ENCODE data around the gene DUSP2. TPM values are rescaled to one million over a fixed set of nuclear protein-coding genes. Genes with fewer than 3 reads are reported as not detected.

DUSP2 gene
- total RNA-seq, 4 donors from 2014 or later = 2.2 to 8.4 (median 2.4) TPM

- DNase-seq = no peak
- Histone ChIP-seq H3K4me1 (peaks cover 5 to 27% of the 10 kb centered on the region in 2 donors), H3K4me3 (replicated peaks in 1 of 3) (no peak overlapping the region), H3K36me3 (no peaks in the 10 kb centered on the region), H3K9me3 (no peaks in the 10 kb centered on the region), H3K27ac (no peak overlapping the region), H3K27me3 (no peaks in the 10 kb centered on the region)
- intact Hi-C loops (cut with DNase I) = no loop called here
- 80 to 91% methylated on average over 14 of the region's 14 CpGs for WGBS, 2 donors
- no peak for TF ChIP-seq POLR2A (IDR thresholded peaks at IDR 0.05)
- TF ChIP-seq, protein P1, sequence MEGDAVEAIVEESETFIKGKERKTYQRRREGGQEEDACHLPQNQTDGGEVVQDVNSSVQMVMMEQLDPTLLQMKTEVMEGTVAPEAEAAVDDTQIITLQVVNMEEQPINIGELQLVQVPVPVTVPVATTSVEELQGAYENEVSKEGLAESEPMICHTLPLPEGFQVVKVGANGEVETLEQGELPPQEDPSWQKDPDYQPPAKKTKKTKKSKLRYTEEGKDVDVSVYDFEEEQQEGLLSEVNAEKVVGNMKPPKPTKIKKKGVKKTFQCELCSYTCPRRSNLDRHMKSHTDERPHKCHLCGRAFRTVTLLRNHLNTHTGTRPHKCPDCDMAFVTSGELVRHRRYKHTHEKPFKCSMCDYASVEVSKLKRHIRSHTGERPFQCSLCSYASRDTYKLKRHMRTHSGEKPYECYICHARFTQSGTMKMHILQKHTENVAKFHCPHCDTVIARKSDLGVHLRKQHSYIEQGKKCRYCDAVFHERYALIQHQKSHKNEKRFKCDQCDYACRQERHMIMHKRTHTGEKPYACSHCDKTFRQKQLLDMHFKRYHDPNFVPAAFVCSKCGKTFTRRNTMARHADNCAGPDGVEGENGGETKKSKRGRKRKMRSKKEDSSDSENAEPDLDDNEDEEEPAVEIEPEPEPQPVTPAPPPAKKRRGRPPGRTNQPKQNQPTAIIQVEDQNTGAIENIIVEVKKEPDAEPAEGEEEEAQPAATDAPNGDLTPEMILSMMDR (IDR thresholded peaks at IDR 0.05) = no peak
Observed at GRCh38 chr2:96150791-96151594, 5.8 kb upstream of the DUSP2 start.

GRCh38 chr2:96150007-96150640 lies 4.9 kb upstream of the DUSP2 start:
- TF ChIP-seq POLR2A (IDR thresholded peaks at IDR 0.05) = no peak
- TF ChIP-seq, protein P1 (IDR thresholded peaks at IDR 0.05) = no peak
- no peak overlapping the region for H3K4me3 ChIP-seq (replicated peaks in 1 of 3)
- no peak for DNase-seq
- no peak overlapping the region for H3K27ac ChIP-seq
- no peaks in the 10 kb centered on the region for H3K27me3 ChIP-seq
- H3K36me3 ChIP-seq = no peaks in the 10 kb centered on the region
- H3K9me3 ChIP-seq = no peaks in the 10 kb centered on the region
- intact Hi-C loops (cut with DNase I) = no loop called here
- whole genome bisulfite sequencing, 2 donors = 93 to 98% methylated on average over 6 of the region's 6 CpGs
- peaks cover 5 to 34% of the 10 kb centered on the region in 2 donors for H3K4me1 ChIP-seq

DNA sequence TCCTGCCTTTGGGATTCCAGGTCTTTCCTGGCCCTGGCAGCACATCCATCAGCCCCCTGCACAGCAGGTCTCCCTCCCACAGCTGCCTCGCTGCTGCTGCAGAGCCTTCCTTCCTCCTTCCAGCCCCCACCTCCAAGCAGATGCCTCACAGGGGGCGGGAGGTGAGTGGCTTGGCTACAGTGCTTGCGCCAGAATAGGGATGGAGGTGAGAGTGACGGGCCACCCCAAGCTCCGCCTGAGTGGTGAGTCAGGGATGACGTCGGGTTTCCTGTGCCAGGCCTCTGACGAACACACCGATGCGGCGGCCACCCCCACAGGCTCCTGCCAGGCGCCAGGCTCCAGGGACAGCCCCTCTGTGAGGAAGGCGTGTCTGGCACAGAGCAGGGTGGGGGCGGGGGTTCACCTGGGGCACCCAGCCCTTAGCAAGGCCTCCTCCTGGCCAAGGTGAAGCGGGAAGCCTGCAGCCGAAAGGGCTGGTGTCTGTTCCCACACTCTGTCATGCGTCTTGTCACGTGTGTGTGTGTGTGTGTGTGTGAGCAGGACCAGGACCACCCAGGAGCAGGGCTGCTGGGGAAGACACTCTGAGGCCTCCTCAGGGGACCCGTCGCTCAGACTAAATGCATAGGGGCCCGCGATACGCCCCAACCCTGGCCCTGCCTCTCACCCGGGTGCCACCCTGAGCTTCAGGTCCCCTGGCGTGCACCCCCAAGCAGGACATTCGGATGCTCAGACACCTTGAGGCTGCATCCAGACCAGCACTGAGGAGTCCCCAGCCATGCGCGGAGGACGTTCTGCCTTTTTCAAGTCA lies 3.4 kb upstream of the DUSP2 start:
- TF ChIP-seq POLR2A (IDR thresholded peaks at IDR 0.05) = peak in 1 of 2 donors; percentile 18
- TF ChIP-seq, protein P1 (IDR thresholded peaks at IDR 0.05) = no peak
- WGBS, 2 donors = 63 to 71% methylated on average over 6 to 11 of the region's 29 CpGs
- H3K9me3 ChIP-seq = no peaks in the 10 kb centered on the region
- H3K4me1 ChIP-seq = peaks cover 12 to 43% of the 10 kb centered on the region in 2 donors
- intact Hi-C loops (cut with DNase I) = loop anchor here (5.0 kb wide), 1 partner anchor 119 kb away; the partner anchor contains the start of genes CIAO1 and TMEM127
- H3K27me3 ChIP-seq = no peaks in the 10 kb centered on the region
- no peaks in the 10 kb centered on the region for H3K36me3 ChIP-seq
- no peak overlapping the region for H3K27ac ChIP-seq
- H3K4me3 ChIP-seq (replicated peaks in 1 of 3) = no peak overlapping the region
- peak; percentile 62 to 70 for DNase-seq

- Histone ChIP-seq H3K9me3 (no peaks in the 10 kb centered on the region), H3K4me3 (replicated peaks in 1 of 3) (no peak overlapping the region), H3K4me1 (peaks cover 12 to 43% of the 10 kb centered on the region in 2 donors), H3K36me3 (no peaks in the 10 kb centered on the region), H3K27ac (no peak overlapping the region), H3K27me3 (no peaks in the 10 kb centered on the region)
- no peak for TF ChIP-seq POLR2A (IDR thresholded peaks at IDR 0.05)
- TF ChIP-seq, protein P1 (IDR thresholded peaks at IDR 0.05) = no peak
- DNase-seq = no peak
- intact Hi-C loops (cut with DNase I) = loop anchor here (5.0 kb wide), 1 partner anchor 120 kb away; the partner anchor contains the start of genes CIAO1 and TMEM127
- 67 to 74% methylated on average over 9 of the region's 9 CpGs for WGBS, 2 donors
Observed at GRCh38 chr2:96147593-96148201, 2.5 kb upstream of the DUSP2 start.

All from thyroid gland (tissue), 4 donors.